Measurements from ENCODE around the gene POU3F3. TPM values are rescaled to one million over a fixed set of nuclear protein-coding genes. Genes with fewer than 3 reads are reported as not detected.

Gene POU3F3
- polyA plus RNA-seq, 3 donors, result not detected

- Histone ChIP-seq H3K4me3 (replicated peaks in 1 of 3; ENCODE audit: low read depth in 2 of 3, low read length in 3 of 3) (no peak overlapping the region), H3K4me2 (replicated peaks; ENCODE audit: extremely low read depth, low read length, poor library complexity, severe bottlenecking) (no peak overlapping the region), H3K9me3 (replicated peaks in 1 of 2; ENCODE audit: control insufficient read depth in 1 of 2, insufficient read depth in 1 of 2, low read length in 2 of 2) (no peaks in the 10 kb centered on the region), H3K9ac (ENCODE audit: insufficient read depth, low read length, poor library complexity, severe bottlenecking) (no peak overlapping the region), H3K4me1 (ENCODE audit: control insufficient read depth in 1 of 2, insufficient read depth in 2 of 2, low read length in 2 of 2) (peaks cover 23 to 28% of the 10 kb centered on the region in 2 donors), H4K20me1 (ENCODE audit: insufficient read depth, low read length) (no peaks in the 10 kb centered on the region), H3K27me3 (ENCODE audit: control insufficient read depth in 2 of 2, insufficient read depth in 2 of 2, low read length in 2 of 2) (peaks cover 5 to 17% of the 10 kb centered on the region in 2 donors), H2AFZ (ENCODE audit: insufficient read depth, low read depth, low read length, poor library complexity, severe bottlenecking) (no peak overlapping the region), H3K27ac (ENCODE audit: low read depth in 1 of 2, low read length in 2 of 2) (no peak overlapping the region), H3K36me3 (replicated peaks in 1 of 2; ENCODE audit: control insufficient read depth in 1 of 2, insufficient read depth in 2 of 2, low read length in 2 of 2) (no peaks in the 10 kb centered on the region), H3K79me2 (ENCODE audit: insufficient read depth, low read length) (no peaks in the 10 kb centered on the region)
- H3K9me3 Mint-ChIP-seq, result peaks cover 0 to 12% (median 2%) of the 10 kb centered on the region in 7 donors
- TF ChIP-seq, protein P1, sequence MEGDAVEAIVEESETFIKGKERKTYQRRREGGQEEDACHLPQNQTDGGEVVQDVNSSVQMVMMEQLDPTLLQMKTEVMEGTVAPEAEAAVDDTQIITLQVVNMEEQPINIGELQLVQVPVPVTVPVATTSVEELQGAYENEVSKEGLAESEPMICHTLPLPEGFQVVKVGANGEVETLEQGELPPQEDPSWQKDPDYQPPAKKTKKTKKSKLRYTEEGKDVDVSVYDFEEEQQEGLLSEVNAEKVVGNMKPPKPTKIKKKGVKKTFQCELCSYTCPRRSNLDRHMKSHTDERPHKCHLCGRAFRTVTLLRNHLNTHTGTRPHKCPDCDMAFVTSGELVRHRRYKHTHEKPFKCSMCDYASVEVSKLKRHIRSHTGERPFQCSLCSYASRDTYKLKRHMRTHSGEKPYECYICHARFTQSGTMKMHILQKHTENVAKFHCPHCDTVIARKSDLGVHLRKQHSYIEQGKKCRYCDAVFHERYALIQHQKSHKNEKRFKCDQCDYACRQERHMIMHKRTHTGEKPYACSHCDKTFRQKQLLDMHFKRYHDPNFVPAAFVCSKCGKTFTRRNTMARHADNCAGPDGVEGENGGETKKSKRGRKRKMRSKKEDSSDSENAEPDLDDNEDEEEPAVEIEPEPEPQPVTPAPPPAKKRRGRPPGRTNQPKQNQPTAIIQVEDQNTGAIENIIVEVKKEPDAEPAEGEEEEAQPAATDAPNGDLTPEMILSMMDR (IDR thresholded peaks at IDR 0.05), result no peak
- H3K36me3 Mint-ChIP-seq, result no peaks in the 10 kb centered on the region
- 90% methylated on average over 3 of the region's 5 CpGs for WGBS (ENCODE audit: insufficient coverage)
- peaks cover 10 to 31% (median 24%) of the 10 kb centered on the region in 3 donors for H3K27me3 Mint-ChIP-seq (ENCODE audit: low read depth in 3 of 3)
- no peak overlapping the region for H3K4me3 Mint-ChIP-seq
- peaks cover 25% of the 10 kb centered on the region for H3K4me1 Mint-ChIP-seq
- intact Hi-C loops (cut with micrococcal nuclease), result no loop called here
- no peak for DNase-seq
- H3K27ac Mint-ChIP-seq, result no peak overlapping the region
These were observed 31.3 kb downstream of the POU3F3 start for GRCh38 chr2:104885119-104885782.

- H3K4me3 Mint-ChIP-seq, result no peak overlapping the region
- peaks cover 24 to 28% of the 10 kb centered on the region in 2 donors for H3K4me1 ChIP-seq (ENCODE audit: control insufficient read depth in 1 of 2, insufficient read depth in 2 of 2, low read length in 2 of 2)
- H3K36me3 ChIP-seq (replicated peaks in 1 of 2; ENCODE audit: control insufficient read depth in 1 of 2, insufficient read depth in 2 of 2, low read length in 2 of 2), result no peaks in the 10 kb centered on the region
- intact Hi-C loops (cut with micrococcal nuclease), result no loop called here
- H3K4me3 ChIP-seq (replicated peaks in 1 of 3; ENCODE audit: low read depth in 2 of 3, low read length in 3 of 3), result no peak overlapping the region
- no peaks in the 10 kb centered on the region for H3K36me3 Mint-ChIP-seq
- H4K20me1 ChIP-seq (ENCODE audit: insufficient read depth, low read length), result no peaks in the 10 kb centered on the region
- peaks cover 0 to 12% (median 2%) of the 10 kb centered on the region in 7 donors for H3K9me3 Mint-ChIP-seq
- H3K9me3 ChIP-seq (replicated peaks in 1 of 2; ENCODE audit: control insufficient read depth in 1 of 2, insufficient read depth in 1 of 2, low read length in 2 of 2), result no peaks in the 10 kb centered on the region
- no peak overlapping the region for H2AFZ ChIP-seq (ENCODE audit: insufficient read depth, low read depth, low read length, poor library complexity, severe bottlenecking)
- TF ChIP-seq, protein P1 (IDR thresholded peaks at IDR 0.05), result no peak
- H3K4me1 Mint-ChIP-seq, result peaks cover 26% of the 10 kb centered on the region
- H3K4me2 ChIP-seq (replicated peaks; ENCODE audit: extremely low read depth, low read length, poor library complexity, severe bottlenecking), result no peak overlapping the region
- H3K79me2 ChIP-seq (ENCODE audit: insufficient read depth, low read length), result no peaks in the 10 kb centered on the region
- peaks cover 8 to 14% (median 10%) of the 10 kb centered on the region in 3 donors for H3K27me3 Mint-ChIP-seq (ENCODE audit: low read depth in 3 of 3)
- H3K27me3 ChIP-seq (ENCODE audit: control insufficient read depth in 2 of 2, insufficient read depth in 2 of 2, low read length in 2 of 2), result peaks cover 5 to 14% of the 10 kb centered on the region in 2 donors
- H3K9ac ChIP-seq (ENCODE audit: insufficient read depth, low read length, poor library complexity, severe bottlenecking), result no peak overlapping the region
- H3K27ac Mint-ChIP-seq, result no peak overlapping the region
- DNase-seq, result no peak
- H3K27ac ChIP-seq (ENCODE audit: low read depth in 1 of 2, low read length in 2 of 2), result no peak overlapping the region
- 100% methylated on average over 2 of the region's 6 CpGs for WGBS (ENCODE audit: insufficient coverage)
These were observed 33.8 kb downstream of the POU3F3 start for GRCh38 chr2:104887676-104888075.
